A673 (cell line): ENCODE data around the gene SLC6A6.

Source experiments
- EZH2 ChIP-seq: fragments of 200-600 bp; sonication (generic); IDR thresholded peaks from 2 replicates; pipeline ENCODE4 v1.6.1; 2017; ENCODE audit warnings: borderline replicate concordance, low read depth, mild to moderate bottlenecking, mixed read lengths, antibody characterized with exemption, low read length; ENCODE audit not compliant: poor library complexity, severe bottlenecking
- TF ChIP-seq, protein P1 (sequence below): fragments of 300-800, 200-600 bp; sonication (generic); conservative IDR thresholded peaks from 2 replicates; pipeline ENCODE4 v1.5.1; 2017; ENCODE audit warnings: low read depth, mild to moderate bottlenecking, antibody characterized with exemption, low read length, moderate library complexity, mixed read lengths

- TF ChIP-seq, protein P1, sequence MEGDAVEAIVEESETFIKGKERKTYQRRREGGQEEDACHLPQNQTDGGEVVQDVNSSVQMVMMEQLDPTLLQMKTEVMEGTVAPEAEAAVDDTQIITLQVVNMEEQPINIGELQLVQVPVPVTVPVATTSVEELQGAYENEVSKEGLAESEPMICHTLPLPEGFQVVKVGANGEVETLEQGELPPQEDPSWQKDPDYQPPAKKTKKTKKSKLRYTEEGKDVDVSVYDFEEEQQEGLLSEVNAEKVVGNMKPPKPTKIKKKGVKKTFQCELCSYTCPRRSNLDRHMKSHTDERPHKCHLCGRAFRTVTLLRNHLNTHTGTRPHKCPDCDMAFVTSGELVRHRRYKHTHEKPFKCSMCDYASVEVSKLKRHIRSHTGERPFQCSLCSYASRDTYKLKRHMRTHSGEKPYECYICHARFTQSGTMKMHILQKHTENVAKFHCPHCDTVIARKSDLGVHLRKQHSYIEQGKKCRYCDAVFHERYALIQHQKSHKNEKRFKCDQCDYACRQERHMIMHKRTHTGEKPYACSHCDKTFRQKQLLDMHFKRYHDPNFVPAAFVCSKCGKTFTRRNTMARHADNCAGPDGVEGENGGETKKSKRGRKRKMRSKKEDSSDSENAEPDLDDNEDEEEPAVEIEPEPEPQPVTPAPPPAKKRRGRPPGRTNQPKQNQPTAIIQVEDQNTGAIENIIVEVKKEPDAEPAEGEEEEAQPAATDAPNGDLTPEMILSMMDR, result no peak
- no peak for TF ChIP-seq EZH2
Measured at GRCh38 chr3:14366248-14366647, 36.2 kb upstream of the SLC6A6 start.
